H1 (cell line): Measurements from ENCODE around the gene STK11. TPM values are rescaled to one million over a fixed set of nuclear protein-coding genes. Genes with fewer than 3 reads are reported as not detected.

Experiments
- ATF3 ChIP-seq: IDR thresholded peaks from 2 replicates; pipeline ENCODE4 v1.6.1; 2011; ENCODE audit warnings: low read depth, mild to moderate bottlenecking, low read length; ENCODE audit not compliant: insufficient read depth
- polyA plus RNA-seq, 7 experiments: library from polyadenylated mRNA; depleted of rRNA in 3 of 7; stranded (reverse) in 5 of 7; unstranded in 2 of 7; fragments of >200 nt in 5 of 7; fragments of 200-250 nt in 2 of 7; gene quantifications; 1 replicate in 5 of 7; 2 replicates in 1 of 7; 4 replicates in 1 of 7; pipeline versions ENCODE4 v1.2.1 to v1.2.3, GENCODE V29; 2011 to 2013; ENCODE audit warnings: missing spikeins in 2 of 7, mixed read lengths in 2 of 7
- total RNA-seq: library from RNA; stranded (reverse); fragmentation: NEBNext Ultra II Directional; extraction: Animal tissue kit (Norgen Biotek cat#: 25700); gene quantifications from 2 replicates; pipeline ENCODE4 v1.2.1, GENCODE V29; 2021

STK11 gene
- total and polyA plus RNA-seq, 2 of the 8 experiments (the other 6 are each of a cell fraction or from before 2014, with no cell fraction given): 45.3 to 70.7 TPM

DNA sequence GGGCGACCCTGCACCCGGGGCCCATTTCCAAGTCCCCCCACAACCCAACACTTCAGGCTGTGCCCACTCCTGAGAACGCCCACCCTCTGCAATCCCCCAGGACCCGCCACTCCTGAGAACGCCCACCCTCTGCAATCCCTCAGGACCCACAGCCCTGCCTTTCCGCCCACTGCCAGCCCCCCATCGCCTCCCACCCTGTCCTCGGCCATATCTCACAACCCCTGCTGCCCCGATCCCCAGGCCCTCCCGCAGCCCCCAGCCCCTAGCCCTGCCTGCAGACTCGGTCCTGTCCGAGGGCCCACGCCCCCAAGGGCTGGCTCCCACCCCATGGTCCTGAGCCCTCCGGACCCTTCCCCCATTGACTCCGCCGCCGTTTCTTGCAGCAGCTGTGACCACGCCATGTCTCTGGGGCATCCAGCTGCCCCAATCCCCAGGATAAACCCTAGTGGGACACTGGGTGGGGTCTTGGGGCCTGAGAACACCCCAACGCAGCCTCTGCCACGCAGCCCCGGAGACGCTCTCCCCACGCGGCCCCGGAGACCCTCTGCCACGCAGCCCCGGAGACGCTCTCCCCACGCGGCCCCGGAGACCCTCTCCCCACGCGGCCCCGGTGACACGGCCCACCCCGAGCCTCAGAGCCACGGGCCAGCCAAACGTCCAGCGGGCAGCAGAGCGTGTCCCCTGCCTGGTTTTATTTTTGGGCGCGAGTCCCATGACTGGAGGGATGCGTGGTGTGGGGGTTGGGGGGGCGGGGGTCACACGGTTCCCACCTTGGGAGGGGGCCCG is 48.6 kb upstream of the STK11 start (continued):
- TF ChIP-seq ATF3: no peak
- TF ChIP-seq, all 59 proteins: peak for 0
